ENCODE results near the gene MRPL48.

Gene MRPL48

DNA sequence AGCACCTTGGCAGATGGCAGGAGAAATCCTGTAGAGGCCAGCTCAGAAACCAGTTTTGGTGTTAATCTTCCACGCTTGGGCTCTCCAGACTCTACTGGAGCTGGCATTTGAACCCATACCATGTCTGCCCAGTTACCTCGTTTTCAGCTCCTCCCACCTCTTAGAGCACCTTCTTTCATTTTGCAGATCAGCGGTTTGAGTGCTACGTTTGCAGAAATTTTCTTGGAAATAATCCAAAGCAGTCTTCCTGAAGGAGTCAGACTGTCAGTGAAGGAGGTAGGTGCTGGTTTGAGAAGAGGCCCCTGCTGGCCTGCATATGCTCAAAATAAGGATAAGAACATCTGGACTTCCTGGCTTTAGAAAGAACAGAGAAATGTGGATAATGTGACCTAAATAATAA, 75.3 kb downstream of the MRPL48 start:
- Histone ChIP-seq H3K4me1 (ENCODE audit: insufficient read depth, insufficient read length) (no peaks in the 10 kb centered on the region), H3K27me3 (ENCODE audit: insufficient read depth, insufficient read length) (no peaks in the 10 kb centered on the region), H3K9me3 (ENCODE audit: insufficient read depth, low read length) (no peaks in the 10 kb centered on the region), H3K9ac (ENCODE audit: insufficient read length, low read depth) (no peak overlapping the region), H3K36me3 (ENCODE audit: insufficient read depth, insufficient read length, low read length) (peaks cover 9% of the 10 kb centered on the region), H3K4me3 (ENCODE audit: insufficient read length, low read depth) (no peak overlapping the region)
- DNase-seq (ENCODE audit: low read depth, low spot score), result no peak
- TF ChIP-seq SUZ12 (IDR thresholded peaks at IDR 0.05; ENCODE audit: extremely low read depth, insufficient read depth, insufficient read length), result no peak
- TF ChIP-seq YY1 (IDR thresholded peaks at IDR 0.05; ENCODE audit: insufficient read depth, insufficient read length), result no peak
- no peak for TF ChIP-seq ZNF274 (IDR thresholded peaks at IDR 0.05; ENCODE audit: low read depth, low read length)

DNA sequence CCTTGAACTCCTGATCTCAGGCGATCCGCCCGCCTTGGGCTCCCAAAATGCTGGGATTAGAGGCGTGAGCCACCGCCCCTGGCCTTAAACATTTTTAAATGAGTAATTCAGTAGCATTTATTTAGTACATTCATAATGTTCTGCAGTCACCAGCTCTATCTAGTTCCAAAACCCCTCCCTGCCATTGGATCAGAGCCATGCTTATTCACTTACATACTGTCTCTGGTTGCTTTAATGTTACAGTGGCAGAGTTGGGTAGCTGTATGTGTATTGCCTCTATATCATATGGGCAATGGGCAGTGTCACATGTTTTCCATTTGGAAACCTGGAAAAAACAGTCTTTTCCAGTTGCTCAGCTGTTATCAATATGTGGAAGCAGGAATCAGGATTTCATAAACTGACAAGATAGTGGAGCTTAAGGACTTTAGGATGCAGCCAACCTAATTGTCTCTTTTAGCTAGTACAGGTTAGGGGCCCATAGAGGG, 78.5 kb downstream of the MRPL48 start:
- Histone ChIP-seq H3K27me3 (ENCODE audit: insufficient read depth, insufficient read length) (no peaks in the 10 kb centered on the region), H3K9ac (ENCODE audit: insufficient read length, low read depth) (no peak overlapping the region), H3K4me1 (ENCODE audit: insufficient read depth, insufficient read length) (no peaks in the 10 kb centered on the region), H3K36me3 (ENCODE audit: insufficient read depth, insufficient read length, low read length) (peaks cover 25% of the 10 kb centered on the region), H3K4me3 (ENCODE audit: insufficient read length, low read depth) (no peak overlapping the region), H3K9me3 (ENCODE audit: insufficient read depth, low read length) (no peaks in the 10 kb centered on the region)
- no peak for DNase-seq (ENCODE audit: low read depth, low spot score)
- no peak for TF ChIP-seq SUZ12 (IDR thresholded peaks at IDR 0.05; ENCODE audit: extremely low read depth, insufficient read depth, insufficient read length)
- no peak for TF ChIP-seq YY1 (IDR thresholded peaks at IDR 0.05; ENCODE audit: insufficient read depth, insufficient read length)
- TF ChIP-seq ZNF274 (IDR thresholded peaks at IDR 0.05; ENCODE audit: low read depth, low read length), result no peak

- Histone ChIP-seq H3K4me3 (ENCODE audit: insufficient read length, low read depth) (no peak overlapping the region), H3K9me3 (ENCODE audit: insufficient read depth, low read length) (no peaks in the 10 kb centered on the region), H3K36me3 (ENCODE audit: insufficient read depth, insufficient read length, low read length) (peaks cover 27% of the 10 kb centered on the region), H3K9ac (ENCODE audit: insufficient read length, low read depth) (no peak overlapping the region), H3K27me3 (ENCODE audit: insufficient read depth, insufficient read length) (no peaks in the 10 kb centered on the region), H3K4me1 (ENCODE audit: insufficient read depth, insufficient read length) (no peaks in the 10 kb centered on the region)
- TF ChIP-seq YY1 (IDR thresholded peaks at IDR 0.05; ENCODE audit: insufficient read depth, insufficient read length) (no peak), ZNF274 (IDR thresholded peaks at IDR 0.05; ENCODE audit: low read depth, low read length) (no peak), SUZ12 (IDR thresholded peaks at IDR 0.05; ENCODE audit: extremely low read depth, insufficient read depth, insufficient read length) (no peak)
- DNase-seq (ENCODE audit: low read depth, low spot score), result no peak
Observed at GRCh38 chr11:73866586-73866996, 78.9 kb downstream of the MRPL48 start.

DNA sequence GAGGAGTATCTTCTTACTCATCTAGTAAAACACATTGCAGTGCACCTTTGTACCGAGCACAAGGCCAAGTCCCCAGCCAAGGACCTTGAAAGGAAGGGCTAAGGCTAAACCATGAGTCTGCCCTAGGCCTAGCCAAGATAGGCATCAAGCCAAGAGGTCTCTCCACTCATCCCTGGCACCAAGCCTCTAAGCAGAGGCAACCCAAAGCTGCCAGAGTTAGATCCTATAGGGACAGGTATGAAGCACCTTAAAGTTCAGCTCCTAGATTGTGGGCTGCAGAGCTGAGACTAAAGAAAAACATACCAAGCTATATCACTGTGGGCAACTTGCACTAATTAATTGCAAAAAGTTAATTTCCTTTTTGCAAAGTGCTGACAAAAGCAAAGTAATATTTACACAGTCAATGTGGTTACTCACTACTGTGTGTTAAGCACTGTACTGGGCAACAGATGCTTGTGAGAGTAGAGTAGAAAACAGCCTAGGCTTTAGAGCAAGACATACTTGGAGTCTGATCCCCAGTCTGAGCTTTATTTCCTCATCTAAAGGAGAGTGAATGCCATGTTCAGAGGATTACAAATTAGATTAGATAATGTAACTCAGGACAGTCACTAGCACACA, 81.8 kb downstream of the MRPL48 start:
- H3K9ac ChIP-seq (ENCODE audit: insufficient read length, low read depth), result no peak overlapping the region
- no peak for DNase-seq (ENCODE audit: low read depth, low spot score)
- H3K9me3 ChIP-seq (ENCODE audit: insufficient read depth, low read length), result no peaks in the 10 kb centered on the region

GRCh38 chr11:73870261-73870660, 82.6 kb downstream of the MRPL48 start:
- no peaks in the 10 kb centered on the region for H3K4me1 ChIP-seq (ENCODE audit: insufficient read depth, insufficient read length)
- DNase-seq (ENCODE audit: low read depth, low spot score), result no peak
- TF ChIP-seq YY1 (IDR thresholded peaks at IDR 0.05; ENCODE audit: insufficient read depth, insufficient read length) (no peak), SUZ12 (IDR thresholded peaks at IDR 0.05; ENCODE audit: extremely low read depth, insufficient read depth, insufficient read length) (no peak), ZNF274 (IDR thresholded peaks at IDR 0.05; ENCODE audit: low read depth, low read length) (no peak)
- no peak overlapping the region for H3K9ac ChIP-seq (ENCODE audit: insufficient read length, low read depth)
- H3K36me3 ChIP-seq (ENCODE audit: insufficient read depth, insufficient read length, low read length), result peaks cover 54% of the 10 kb centered on the region
- no peak overlapping the region for H3K4me3 ChIP-seq (ENCODE audit: insufficient read length, low read depth)
- H3K27me3 ChIP-seq (ENCODE audit: insufficient read depth, insufficient read length), result no peaks in the 10 kb centered on the region
- H3K9me3 ChIP-seq (ENCODE audit: insufficient read depth, low read length), result no peaks in the 10 kb centered on the region

More for the DNA sequence above, 81.8 kb downstream of the MRPL48 start:
- Histone ChIP-seq H3K27me3 (ENCODE audit: insufficient read depth, insufficient read length) (no peaks in the 10 kb centered on the region), H3K36me3 (ENCODE audit: insufficient read depth, insufficient read length, low read length) (peaks cover 48% of the 10 kb centered on the region), H3K4me1 (ENCODE audit: insufficient read depth, insufficient read length) (no peaks in the 10 kb centered on the region), H3K4me3 (ENCODE audit: insufficient read length, low read depth) (no peak overlapping the region)
- TF ChIP-seq YY1 (IDR thresholded peaks at IDR 0.05; ENCODE audit: insufficient read depth, insufficient read length), result no peak
- no peak for TF ChIP-seq SUZ12 (IDR thresholded peaks at IDR 0.05; ENCODE audit: extremely low read depth, insufficient read depth, insufficient read length)
- TF ChIP-seq ZNF274 (IDR thresholded peaks at IDR 0.05; ENCODE audit: low read depth, low read length), result no peak

DNA sequence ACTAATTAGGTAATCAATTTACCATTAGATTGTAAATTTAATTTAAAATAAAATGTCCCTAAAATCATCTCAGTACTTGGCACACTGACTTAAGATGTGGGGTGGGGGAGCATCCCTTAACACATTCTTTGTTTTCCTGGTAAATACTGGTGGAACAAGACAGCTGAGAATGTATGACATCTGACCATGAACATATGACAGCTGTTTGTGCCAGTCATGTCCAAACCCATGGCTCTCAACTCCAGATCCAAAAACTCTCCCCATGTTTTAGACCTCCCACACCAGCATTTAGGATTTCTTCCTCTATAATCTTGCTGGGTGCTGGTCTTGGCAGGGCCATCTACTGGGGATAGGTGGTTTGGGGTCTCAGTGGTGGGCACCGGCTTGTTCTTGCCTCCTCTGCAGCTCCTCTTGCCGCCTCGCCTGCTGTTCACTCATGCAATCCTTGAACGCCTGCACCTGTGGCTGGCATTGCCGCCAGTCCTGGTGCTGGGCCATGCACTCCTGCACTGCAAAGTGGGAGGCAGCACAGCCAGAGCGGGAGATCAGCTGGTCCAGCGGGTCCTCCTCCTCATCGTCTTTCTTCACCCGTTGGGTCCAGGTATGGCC, 85.2 kb downstream of the MRPL48 start:
- H3K27me3 ChIP-seq (ENCODE audit: insufficient read depth, insufficient read length), result no peaks in the 10 kb centered on the region
- H3K9ac ChIP-seq (ENCODE audit: insufficient read length, low read depth), result no peak overlapping the region
- peaks cover 61% of the 10 kb centered on the region for H3K36me3 ChIP-seq (ENCODE audit: insufficient read depth, insufficient read length, low read length)
- TF ChIP-seq SUZ12 (IDR thresholded peaks at IDR 0.05; ENCODE audit: extremely low read depth, insufficient read depth, insufficient read length) (no peak), ZNF274 (IDR thresholded peaks at IDR 0.05; ENCODE audit: low read depth, low read length) (no peak)
- H3K4me3 ChIP-seq (ENCODE audit: insufficient read length, low read depth), result no peak overlapping the region
- no peaks in the 10 kb centered on the region for H3K9me3 ChIP-seq (ENCODE audit: insufficient read depth, low read length)
- no peak for DNase-seq (ENCODE audit: low read depth, low spot score)
- H3K4me1 ChIP-seq (ENCODE audit: insufficient read depth, insufficient read length), result no peaks in the 10 kb centered on the region

DNA sequence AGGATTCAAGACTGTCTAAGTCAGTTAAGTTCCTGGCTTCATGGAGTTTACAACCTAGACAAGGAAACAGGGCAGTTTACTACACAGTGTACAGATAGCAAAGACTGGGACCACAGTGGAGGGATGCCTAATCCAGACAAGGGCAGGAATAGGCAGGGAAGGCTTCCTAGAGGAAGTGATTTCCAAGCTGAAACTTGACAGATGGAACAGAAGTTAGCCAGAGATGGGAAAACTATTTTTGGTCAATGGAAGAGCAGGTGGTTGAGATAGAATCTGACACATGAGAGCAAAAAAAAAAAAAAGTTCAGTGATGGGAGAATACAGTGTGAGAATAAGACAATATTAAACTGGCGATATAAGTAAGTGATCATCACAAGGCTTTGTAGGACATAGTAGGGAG, 87.7 kb downstream of the MRPL48 start:
- H3K9me3 ChIP-seq (ENCODE audit: insufficient read depth, low read length), result peaks cover 5% of the 10 kb centered on the region; the same call in 1 of the 2 replicates
- H3K9ac ChIP-seq (ENCODE audit: insufficient read length, low read depth), result peak overlapping the region; percentile 97
- no peak for DNase-seq (ENCODE audit: low read depth, low spot score)
- no peaks in the 10 kb centered on the region for H3K4me1 ChIP-seq (ENCODE audit: insufficient read depth, insufficient read length)
- peaks cover 59% of the 10 kb centered on the region for H3K36me3 ChIP-seq (ENCODE audit: insufficient read depth, insufficient read length, low read length)
- peak overlapping the region; percentile 71 for H3K4me3 ChIP-seq (ENCODE audit: insufficient read length, low read depth)
- TF ChIP-seq ZNF274 (IDR thresholded peaks at IDR 0.05; ENCODE audit: low read depth, low read length) (no peak), YY1 (IDR thresholded peaks at IDR 0.05; ENCODE audit: insufficient read depth, insufficient read length) (no peak), SUZ12 (IDR thresholded peaks at IDR 0.05; ENCODE audit: extremely low read depth, insufficient read depth, insufficient read length) (no peak)
- H3K27me3 ChIP-seq (ENCODE audit: insufficient read depth, insufficient read length), result no peaks in the 10 kb centered on the region

Data from NT2/D1 (cell line).